HG02610 (cell line): Measurements from ENCODE around the gene PCMT1.
"Not testable (repeated sequence)": the region's sequence is repeated elsewhere in the genome, so short reads cannot be mapped to it uniquely, and the experiment has no call there.

Experiments used
- ATAC-seq: cut with Tn5 transposase; IDR thresholded peaks from one replicate; pipeline ENCODE4 v1.9.1; 2021; ENCODE audit warnings: mild to moderate bottlenecking, moderate library complexity; ENCODE audit not compliant: unreplicated experiment

The PCMT1 gene

GRCh38 chr6:149813351-149813750 lies 63.8 kb downstream of the PCMT1 start:
- ATAC-seq: no peak

- peak; percentile 57 for ATAC-seq
These were observed 66.2 kb downstream of the PCMT1 start for GRCh38 chr6:149815788-149816187.

GRCh38 chr6:149820506-149820905 lies 71.0 kb downstream of the PCMT1 start:
- no peak for ATAC-seq

- no peak for ATAC-seq
These were observed 72.0 kb downstream of the PCMT1 start for GRCh38 chr6:149821492-149821891.

- no peak for ATAC-seq
These were observed 73.5 kb downstream of the PCMT1 start for GRCh38 chr6:149823013-149823412.

- ATAC-seq: no peak
These were observed 75.8 kb downstream of the PCMT1 start for GRCh38 chr6:149825292-149825691.

GRCh38 chr6:149830731-149831307 lies 81.3 kb downstream of the PCMT1 start:
- ATAC-seq: no peak

- no peak for ATAC-seq
These were observed 81.8 kb downstream of the PCMT1 start for GRCh38 chr6:149831308-149831820.

- no peak for ATAC-seq
These were observed 84.1 kb downstream of the PCMT1 start for GRCh38 chr6:149833651-149834050.

- no peak for ATAC-seq
These were observed 85.3 kb downstream of the PCMT1 start for GRCh38 chr6:149834513-149835481.

GRCh38 chr6:149840345-149841075 lies 91.0 kb downstream of the PCMT1 start:
- no peak for ATAC-seq

GRCh38 chr6:149842331-149842730 lies 92.8 kb downstream of the PCMT1 start:
- no peak for ATAC-seq

GRCh38 chr6:149843051-149843633 lies 93.6 kb downstream of the PCMT1 start:
- no peak for ATAC-seq

- ATAC-seq: not testable (repeated sequence)
These were observed 94.5 kb downstream of the PCMT1 start for GRCh38 chr6:149844036-149844435.

GRCh38 chr6:149844480-149844879 lies 94.9 kb downstream of the PCMT1 start:
- no peak for ATAC-seq

GRCh38 chr6:149845549-149845948 lies 96.0 kb downstream of the PCMT1 start:
- ATAC-seq: no peak

- ATAC-seq: no peak
These were observed 96.8 kb downstream of the PCMT1 start for GRCh38 chr6:149846321-149846720.

GRCh38 chr6:149847939-149848267 lies 98.4 kb downstream of the PCMT1 start:
- ATAC-seq: no peak

GRCh38 chr6:149848343-149848742 lies 98.8 kb downstream of the PCMT1 start:
- ATAC-seq: not testable (repeated sequence)

- no peak for ATAC-seq
These were observed 102.0 kb downstream of the PCMT1 start for GRCh38 chr6:149851461-149852110.

- ATAC-seq: no peak
These were observed 102.6 kb downstream of the PCMT1 start for GRCh38 chr6:149852180-149852579.
